ENCODE results near the gene GJA8.
A peak's percentile ranks its signal among the peaks of the same experiment; 100 is the strongest.
"Not testable (repeated sequence)": the region's sequence is repeated elsewhere in the genome, so short reads cannot be mapped to it uniquely, and the experiment has no call there.

The GJA8 gene

DNA sequence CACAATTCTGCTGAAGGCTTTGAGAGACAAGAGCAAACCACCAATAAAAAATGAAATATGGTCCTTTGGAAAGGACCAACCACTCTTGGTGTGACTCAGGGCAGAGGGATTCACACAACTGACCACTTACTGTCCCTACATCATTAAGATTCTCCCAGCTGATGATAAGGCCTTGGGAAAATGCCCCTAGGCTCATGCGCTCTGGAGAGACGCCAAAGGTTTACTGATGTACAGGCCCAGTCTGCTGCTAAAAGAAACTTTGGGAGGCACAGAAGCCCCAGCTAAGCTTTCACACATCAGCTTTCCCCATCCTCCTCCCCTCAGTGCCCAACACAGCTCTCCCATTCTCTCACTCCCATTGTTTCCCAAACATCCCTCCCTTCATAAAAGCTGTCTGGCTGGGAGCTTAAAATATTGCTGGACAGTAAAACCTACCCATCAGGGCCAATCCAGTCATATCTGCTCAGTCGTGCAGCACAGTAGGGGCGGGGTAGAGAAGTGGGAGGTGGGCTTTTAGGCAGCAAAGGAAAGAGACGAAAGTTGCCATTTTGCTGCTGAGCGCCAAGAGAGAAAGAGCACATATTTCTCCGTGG is at the start of gene GJA8:
Gene GJA8, plus strand, starts transcription at position 543 of the 593 bp plus-strand sequence. CDS start 5,161 bp downstream, outside the sequence.
- no peak for DNase-seq

DNA sequence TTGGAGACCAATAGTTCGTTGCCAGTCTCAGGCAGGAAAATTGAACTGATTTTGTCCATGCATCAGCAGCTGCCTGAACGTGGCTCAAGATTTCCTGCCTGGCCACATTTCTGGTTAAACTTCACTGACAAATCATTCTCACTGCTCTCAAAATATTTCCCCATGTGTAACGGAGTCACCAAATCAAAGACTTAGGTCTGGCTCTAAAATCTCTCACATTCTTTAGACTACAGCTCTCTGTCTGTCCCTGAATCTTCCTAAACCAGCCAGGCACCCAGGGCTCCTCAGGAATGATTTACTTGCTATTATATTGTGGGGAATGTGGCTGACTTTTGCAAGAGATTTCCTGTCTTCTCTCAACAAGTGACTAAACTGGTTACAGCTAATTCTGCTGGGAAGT is 49.2 kb upstream of the GJA8 start:
- no peak for DNase-seq

DNA sequence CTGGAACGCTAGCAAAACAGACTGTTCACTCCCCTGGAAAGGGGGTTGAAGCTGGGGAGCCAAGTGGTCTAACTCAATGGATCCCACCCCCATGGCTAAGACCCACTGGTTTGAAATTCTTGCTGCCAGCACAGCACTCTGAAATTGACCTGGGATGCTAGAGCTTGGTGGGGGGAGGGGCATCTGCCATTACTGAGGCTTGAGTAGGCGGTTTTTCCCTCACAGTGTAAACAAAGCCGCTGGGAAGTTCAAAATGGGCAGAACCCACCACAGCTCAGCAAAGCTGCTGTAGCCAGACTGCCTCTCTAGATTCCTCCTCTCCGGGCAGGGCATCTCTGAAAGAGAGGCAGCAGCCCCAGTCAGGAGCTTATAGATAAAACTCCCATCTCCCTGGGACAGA is 47.6 kb upstream of the GJA8 start:
- DNase-seq, result not testable (repeated sequence)

- DNase-seq, result not testable (repeated sequence)
Observed at GRCh38 chr1:147855996-147856395, 46.6 kb upstream of the GJA8 start.

GRCh38 chr1:147867204-147867603 is 35.4 kb upstream of the GJA8 start:
- DNase-seq, result not testable (repeated sequence)

DNA sequence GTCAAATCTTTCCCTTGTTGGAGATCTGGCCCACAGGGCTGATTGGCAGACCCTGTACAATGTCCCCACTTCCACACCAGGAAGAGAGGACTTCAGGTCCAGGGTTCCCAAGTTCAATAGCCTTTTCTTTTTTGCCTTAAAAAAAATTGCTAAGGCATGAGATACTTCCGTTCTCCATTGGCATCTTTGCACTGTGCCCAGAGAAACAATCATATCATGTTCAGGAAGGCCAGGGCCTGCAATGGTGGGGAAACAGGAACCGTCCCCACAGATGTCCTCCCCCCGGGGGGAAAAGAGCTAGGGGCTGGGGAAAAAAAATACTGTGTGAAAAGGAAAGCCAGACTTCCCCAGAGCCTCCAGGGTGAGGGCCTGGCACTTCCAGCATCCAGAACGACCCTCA is 24.6 kb upstream of the GJA8 start:
- no peak for DNase-seq

GRCh38 chr1:147879911-147880310 is 22.7 kb upstream of the GJA8 start:
- DNase-seq, result no peak

- no peak for DNase-seq
Observed at GRCh38 chr1:147882535-147882934, 20.1 kb upstream of the GJA8 start.

GRCh38 chr1:147890177-147890790 is 12.3 kb upstream of the GJA8 start:
- peak; percentile 6 for DNase-seq

- DNase-seq, result no peak
Observed at GRCh38 chr1:147891088-147891487, 11.5 kb upstream of the GJA8 start.

- DNase-seq, result no peak
Observed at GRCh38 chr1:147892216-147892615, 10.4 kb upstream of the GJA8 start.

DNA sequence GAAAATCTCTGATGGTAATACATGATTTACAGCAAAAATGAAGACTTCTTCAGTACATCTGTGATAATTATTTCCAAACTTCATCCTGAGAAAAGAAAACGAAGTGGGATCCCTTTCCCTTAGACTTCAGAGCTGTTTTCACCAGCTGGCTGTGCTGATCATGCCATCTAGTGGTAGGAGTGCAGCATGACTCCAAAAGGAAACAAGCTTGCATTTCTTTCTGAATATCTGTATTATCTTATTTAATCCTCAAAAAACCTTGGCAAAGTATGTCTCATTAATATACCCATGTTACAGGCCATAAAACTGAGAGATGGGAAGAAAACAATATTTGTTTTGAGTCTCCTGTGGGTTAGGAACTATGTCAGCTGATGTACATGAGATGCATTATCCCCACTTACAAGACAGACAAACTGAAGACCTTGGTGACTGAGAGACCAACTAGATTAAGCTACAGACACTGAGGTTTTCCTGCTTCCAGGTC is 9.8 kb upstream of the GJA8 start:
- DNase-seq, result peak; percentile 39

GRCh38 chr1:147895123-147895522 is 7.5 kb upstream of the GJA8 start:
- DNase-seq, result no peak

DNA sequence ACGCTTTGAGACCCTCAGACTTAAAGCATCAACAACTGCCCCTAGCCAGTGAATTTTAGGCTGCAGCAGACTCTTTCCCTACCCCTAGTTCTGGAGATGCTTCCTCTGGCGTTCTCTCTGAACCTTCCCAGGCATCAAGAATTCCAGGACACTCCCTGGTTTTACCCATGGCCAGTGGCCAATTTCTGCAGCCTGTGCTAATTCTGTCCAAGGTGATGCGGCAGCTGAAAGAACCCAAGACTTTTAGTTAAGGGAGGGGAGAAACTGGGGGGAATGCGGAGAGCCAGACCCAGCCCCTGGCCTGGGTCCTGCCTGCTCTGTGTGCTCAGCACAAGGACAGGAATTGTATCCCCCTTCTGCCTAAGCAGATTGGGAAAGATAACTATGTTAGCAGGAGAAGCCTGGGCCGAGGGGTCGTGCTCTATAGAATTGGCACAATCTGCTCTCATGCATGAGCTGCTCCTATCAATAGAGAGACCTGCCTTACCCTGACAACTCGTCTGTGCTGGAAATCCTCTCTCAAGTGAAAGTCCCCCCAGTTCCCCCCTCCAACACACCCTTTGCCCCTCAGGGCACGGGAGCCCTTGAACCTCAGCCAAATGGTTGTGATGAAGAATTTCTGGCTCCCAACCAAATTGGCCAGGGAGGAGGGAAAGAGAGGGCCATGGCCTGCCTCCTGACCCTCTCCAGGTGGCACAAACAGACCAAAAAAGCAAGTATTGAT is 5.4 kb upstream of the GJA8 start:
- no peak for DNase-seq

GRCh38 chr1:147897789-147898188 is 4.8 kb upstream of the GJA8 start:
- no peak for DNase-seq

GRCh38 chr1:147904726-147905125 is 2.1 kb downstream of the GJA8 start:
- DNase-seq, result no peak

GRCh38 chr1:147907786-147908509 is 5.4 kb downstream of the GJA8 start:
- DNase-seq, result no peak

GRCh38 chr1:147912553-147912952 is 10.0 kb downstream of the GJA8 start:
- no peak for DNase-seq

GRCh38 chr1:147913362-147913942 is 10.9 kb downstream of the GJA8 start:
- no peak for DNase-seq

GRCh38 chr1:147919896-147920295 is 17.3 kb downstream of the GJA8 start:
- peak; percentile 32 for DNase-seq

DNA sequence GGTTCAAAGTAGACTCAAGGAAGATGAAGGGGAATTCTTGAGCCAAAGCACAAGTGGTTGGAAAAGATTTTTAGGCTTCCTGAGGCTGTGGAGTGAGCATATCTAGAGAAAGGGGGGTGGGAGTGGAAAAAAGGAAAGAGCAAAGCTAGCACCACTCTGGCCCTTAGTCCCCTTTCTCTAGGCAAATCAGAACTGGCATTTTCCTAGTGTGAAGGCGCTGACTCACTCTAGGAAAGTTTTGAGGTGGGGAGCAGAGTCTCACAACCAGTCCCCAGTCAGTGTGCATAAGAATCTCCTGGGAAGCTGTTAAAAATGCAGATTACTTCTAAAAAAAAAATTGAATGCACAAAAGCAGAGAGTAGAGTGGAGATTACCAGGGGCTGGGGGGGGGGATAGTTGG is 22.2 kb downstream of the GJA8 start:
- no peak for DNase-seq

DNA sequence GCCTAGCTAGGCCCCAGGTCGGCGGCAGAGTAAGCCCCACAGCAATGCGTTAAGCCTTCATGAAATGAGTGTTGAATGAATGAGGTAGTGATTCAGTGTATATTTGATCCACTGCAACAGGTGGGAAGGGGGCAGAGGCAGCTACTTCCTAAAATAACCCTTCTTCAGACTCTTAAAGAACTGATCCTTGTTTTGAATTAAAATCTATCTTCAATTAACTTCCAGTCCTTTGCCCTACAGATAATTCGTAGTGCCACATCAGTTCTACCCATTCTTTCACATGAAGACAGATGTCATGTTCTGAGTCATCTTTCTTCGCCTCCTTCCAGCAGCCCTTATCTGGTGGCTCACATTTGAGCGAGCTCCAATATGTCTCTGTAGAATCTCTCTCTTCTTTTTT is 24.6 kb downstream of the GJA8 start:
- not testable (repeated sequence) for DNase-seq

DNA sequence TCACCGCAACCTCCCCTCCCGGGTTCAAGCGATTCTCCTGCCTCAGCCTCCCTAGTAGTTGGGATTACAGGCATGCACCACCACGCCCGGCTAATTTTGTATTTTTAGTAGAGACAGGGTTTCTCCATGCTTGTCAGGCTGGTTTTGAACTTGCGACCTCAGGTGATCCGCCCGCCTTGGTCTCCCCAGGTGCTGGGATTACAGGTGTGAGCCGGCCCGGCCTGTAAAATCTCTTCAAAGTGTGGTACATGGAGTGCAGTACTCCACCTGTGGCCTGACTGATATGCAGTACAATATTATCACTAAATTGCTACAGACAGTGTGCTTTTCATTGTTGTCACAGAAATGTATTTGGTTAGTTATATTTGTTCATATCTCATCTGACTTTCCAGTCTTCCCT is 25.1 kb downstream of the GJA8 start:
- not testable (repeated sequence) for DNase-seq
